Measurements from ENCODE around the gene SUPV3L1.

The SUPV3L1 gene

DNA sequence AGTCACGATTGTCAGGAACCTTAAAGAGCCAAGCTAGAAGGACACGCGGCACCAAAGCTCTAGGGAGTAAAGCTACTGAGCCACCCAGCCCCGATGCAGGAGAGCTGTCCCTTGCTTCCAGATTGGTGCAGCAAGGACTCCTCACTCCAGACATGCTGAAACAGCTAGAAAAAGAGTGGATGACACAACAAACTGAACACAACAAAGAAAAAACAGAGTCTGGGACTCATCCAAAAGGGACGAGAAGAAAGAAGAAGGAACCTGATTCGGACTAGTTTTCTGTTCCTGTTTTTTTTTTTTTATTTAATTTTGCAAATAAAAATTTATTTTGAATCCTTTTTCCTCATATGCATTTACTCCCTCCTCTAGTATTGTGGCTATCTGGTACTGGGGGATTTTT lies 28.7 kb downstream of the SUPV3L1 start:
- DNase-seq, result no peak

DNA sequence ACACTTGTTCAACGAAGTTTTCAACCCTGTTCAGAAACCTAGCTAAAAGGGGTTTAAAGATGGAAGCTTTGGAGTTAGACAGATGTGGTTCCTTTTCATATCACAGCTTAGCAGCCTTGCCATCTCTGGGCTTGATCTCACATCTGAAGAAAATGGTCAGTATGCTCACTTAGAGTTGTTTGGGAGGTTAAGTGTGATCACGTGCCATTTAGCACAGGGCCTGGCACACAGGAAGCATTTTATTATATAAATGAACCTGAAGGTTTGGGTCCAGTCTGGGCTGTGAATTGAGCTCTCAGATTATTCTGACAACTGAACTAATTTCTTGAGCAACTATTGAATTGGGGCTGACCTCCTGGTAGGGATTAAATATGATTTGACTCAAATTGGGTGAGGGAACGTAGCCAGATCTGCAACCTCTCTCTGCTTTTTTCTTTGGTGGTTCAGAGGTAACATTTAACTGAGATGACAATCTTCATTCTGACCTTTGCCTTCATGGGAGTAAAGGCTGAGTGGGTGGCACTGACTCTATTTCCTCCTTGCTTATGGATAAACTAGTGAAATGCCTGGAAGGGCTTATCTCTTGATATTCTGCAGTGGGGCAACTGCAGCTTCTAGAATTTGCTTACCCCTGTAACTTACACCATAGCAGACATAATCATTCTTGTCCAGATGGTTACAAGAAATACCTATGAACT lies 29.9 kb downstream of the SUPV3L1 start:
- no peak for DNase-seq

DNA sequence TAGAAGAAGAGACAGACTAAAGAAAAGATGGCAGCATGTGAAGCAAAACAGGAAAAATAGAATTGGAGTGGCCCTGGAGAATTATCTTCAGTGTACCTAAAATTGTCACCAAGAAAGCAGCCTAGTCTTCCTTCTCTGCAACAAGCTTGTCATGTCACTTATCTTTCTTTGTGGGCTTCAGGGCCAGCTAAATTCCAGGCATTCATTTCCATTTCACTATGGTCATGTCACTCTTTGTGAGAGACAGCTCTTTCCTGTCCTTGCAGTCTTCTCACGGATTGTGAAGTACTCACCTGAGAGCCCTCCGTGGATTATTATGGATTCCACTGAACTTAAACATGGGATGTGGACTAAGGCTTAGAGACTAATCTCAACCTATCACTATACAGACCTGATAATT lies 31.1 kb downstream of the SUPV3L1 start:
- no peak for DNase-seq

DNA sequence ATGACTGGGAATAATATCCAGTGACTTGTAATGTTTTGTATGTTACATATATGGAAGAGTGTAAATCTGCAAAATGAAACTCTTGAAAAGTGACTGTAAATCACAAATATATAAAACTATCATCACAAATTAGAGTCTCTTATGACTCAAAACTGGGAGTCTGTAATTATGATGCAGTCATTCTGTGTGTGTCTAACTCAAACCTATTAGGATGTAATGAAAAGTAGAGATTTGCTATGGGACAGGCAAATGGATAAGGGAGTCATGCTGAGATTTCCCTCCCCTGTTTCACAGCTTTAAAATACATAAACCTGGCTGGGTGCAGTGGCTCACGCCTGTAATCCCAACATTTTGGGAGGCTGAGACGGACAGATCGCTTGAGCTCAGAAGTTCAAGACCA lies 31.5 kb downstream of the SUPV3L1 start:
- DNase-seq, result no peak

DNA sequence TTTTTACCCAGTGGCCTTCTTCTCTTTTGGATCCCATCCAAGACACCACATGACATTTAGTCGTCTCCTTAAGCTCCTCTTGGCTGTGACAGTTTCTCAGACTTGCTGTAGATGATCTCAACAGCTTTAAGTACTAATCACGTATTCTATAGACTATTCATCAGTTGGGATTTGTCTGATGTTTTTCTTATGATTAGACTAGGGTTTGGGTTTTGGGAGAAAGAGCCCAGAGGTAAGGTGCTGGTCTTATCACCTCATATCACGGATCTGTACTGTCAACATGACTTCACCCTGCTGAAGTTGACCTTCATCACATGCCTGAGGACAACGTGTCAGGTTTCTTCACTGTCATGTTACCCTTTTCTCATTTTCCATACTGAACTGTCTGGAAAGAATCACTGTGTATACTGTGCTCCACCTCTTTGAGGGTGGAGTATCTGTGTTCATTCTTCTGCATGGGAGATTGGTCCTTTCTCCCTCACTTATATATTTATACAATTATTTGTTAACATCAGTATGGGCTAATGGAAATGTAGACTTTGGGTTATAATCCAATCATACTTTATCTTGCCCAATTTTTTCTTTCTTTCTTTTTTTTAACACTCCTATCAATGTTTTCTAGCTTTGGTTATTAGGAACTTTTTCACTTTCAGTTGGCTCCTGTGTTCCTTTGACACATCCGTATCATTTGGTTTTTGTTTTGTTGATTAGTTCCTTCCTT lies 33.7 kb downstream of the SUPV3L1 start:
- DNase-seq, result no peak

DNA sequence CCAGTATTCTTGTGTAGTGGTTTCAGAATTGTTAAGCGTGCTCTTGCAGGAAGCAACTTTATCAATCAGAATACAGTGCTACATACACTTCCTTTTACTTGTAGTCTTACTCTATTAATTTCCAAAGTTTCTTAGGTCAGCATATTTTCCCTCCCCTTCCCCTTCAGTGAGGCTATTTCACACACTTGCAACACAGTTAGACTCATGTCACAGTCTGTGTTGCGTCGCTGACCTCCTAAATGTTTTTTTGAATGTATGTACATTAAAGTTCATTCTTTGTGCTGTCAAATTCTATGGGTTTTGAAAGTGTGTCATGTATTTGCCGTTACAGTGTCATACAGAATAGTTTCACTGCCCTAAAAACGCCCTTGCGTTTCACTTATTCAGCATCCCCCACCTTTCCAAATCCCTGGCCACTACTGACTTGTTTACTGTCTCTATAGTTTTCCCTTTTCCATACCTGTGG lies 34.7 kb downstream of the SUPV3L1 start:
- DNase-seq, result no peak

DNA sequence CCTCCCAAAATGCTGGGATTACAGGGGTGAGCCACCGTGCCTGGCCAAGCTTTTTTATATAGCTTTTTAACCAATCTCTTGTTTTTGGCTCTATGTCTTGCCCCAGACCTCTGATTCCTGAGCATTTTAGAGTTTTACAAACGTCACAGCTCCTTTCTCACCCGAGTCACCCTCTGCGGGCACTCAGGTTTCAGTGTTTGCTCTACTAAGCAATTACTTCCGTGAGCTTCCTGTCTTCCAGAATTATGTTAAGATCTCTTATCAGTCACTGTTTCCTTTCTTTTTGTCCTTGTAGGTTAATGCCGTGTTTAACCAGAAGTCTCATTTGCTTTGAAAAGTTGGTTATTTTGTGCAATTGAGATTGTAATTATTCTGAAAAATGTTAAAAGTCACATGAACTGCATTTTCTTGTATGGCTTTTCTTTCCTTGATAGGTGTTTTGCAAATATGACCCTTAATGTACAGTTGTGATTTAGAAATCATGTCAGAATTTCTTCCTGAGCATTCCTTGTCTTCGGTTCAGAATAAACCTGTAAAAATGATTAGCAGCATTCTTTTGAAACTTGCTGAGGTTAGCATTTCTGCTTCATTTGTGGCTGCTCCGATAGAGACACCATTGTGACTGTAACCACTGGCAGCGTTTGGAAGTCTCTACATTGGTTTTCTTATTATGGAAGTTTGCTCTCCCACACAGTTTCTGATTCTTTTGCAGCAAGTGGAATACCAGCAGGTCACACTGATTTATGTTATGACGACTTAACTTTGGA lies 35.6 kb downstream of the SUPV3L1 start:
- peak in 1 of 2 donors; percentile 36 for DNase-seq

DNA sequence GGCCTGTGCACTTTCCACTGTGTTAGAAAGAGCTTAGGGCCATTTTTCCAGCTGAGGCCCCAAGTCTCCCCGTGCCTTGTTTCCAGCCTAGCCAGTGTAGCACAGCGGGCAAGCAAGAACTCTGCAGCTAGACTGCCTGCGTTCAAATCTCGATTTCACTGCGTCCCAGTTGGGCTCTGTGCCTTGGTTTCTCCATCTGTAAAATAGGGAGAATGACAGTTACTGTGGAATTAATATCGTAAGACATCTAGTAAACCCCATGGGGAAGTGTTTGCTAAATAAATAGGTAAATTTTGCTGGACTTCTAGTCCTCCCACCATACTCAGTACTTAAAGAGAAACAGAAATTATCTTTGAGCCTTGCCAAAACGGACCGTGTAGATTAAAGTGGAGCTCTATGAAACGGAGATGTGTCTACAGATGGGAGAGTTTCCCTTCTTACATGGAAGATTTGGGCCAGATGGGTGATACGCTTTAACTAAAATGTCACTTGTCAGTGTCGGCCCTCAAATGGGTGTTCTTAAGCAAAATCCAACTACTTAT lies 36.6 kb downstream of the SUPV3L1 start:
- no peak for DNase-seq

DNA sequence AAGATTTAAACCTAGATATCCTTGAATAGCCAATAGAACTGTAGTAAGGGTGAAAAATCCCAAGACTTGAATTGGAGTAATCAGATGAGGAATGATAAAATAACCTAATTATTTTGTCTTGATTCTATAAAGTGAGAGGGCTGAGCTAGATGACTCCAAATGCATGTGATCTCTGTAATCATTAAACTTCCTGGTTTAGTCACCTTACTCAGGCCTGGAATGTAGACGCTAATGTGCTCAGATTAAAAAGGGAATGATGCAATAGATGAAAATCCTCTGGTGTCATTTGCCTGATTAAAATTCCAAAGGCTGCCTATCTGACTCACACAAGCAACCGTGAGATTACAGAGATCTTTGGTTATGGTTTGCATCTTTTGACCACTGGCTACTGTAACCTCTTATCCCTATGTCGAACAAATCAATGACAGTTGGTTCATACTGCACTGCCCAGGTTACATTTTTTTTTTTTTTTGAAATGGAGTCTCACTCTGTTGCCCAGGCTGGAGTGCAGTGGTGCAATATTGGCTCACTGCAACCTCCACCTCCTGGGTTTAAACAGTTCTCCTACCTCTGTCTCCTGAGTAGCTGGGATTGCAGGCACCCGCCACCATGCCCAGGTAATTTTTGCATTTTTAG lies 37.2 kb downstream of the SUPV3L1 start:
- no peak for DNase-seq

DNA sequence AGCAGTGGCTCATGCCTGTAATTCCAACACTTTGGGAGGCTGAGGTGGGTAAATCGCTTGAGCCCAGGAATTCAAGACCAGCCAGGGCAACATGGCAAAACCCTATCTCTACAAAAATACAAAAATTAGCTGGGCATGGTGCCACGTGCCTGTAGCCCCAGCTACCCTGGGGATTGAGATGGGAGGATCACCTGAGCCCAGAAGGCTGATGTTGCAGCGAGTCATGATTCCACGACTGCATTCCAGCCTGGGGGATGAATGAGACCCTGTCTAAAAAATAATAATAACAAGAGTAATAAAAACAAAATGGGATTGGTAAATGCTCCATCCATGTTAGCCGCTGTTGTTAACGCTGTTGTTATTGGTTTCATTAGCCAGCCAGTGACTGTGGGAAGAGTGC lies 38.8 kb downstream of the SUPV3L1 start:
- no peak for DNase-seq

DNA sequence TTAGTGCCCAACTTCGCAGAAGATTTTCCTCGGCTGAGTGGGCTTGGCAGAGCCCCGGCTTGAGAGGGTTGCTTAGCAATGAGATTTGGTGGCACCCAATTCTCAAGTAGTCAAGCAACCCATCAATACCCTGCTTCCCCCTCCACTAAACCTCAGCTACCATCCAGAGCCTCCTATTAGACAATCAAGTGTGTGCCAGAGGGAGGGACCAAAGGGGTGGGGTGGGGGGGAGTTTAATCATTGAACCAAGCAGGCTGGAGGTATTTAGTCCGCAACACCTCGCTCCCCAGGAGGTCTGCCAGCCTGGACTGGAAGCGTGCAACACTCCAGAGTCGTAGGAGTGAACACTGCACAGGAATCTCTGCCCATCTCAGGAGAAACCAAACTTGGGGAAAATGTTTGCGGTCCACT lies 40.0 kb downstream of the SUPV3L1 start, which contains the start of gene HKDC1:
Gene HKDC1, plus strand, starts transcription at position 292 of the 411 bp plus-strand sequence. Its CDS starts 104 bp downstream, at position 396.
- DNase-seq, result no peak

DNA sequence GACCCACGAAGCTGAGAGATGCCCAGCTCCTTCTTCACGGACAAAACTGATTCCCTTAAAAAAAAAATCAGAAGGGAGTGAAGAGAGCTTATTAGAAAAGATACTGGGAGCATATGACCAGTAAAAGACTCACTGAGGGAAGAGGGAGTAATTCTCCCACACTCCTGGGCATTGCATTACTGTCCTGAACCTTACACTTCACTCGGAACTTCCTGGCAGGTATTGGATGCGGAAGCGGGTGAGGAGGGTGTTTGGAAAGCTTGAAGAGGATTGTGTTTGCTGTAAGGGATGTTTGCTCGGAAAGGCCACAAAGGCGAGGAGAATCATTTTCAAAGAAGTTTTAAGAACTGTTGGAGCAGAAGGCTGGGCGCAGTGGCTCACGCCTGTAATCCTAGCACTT lies 40.5 kb downstream of the SUPV3L1 start:
- DNase-seq, result no peak

DNA sequence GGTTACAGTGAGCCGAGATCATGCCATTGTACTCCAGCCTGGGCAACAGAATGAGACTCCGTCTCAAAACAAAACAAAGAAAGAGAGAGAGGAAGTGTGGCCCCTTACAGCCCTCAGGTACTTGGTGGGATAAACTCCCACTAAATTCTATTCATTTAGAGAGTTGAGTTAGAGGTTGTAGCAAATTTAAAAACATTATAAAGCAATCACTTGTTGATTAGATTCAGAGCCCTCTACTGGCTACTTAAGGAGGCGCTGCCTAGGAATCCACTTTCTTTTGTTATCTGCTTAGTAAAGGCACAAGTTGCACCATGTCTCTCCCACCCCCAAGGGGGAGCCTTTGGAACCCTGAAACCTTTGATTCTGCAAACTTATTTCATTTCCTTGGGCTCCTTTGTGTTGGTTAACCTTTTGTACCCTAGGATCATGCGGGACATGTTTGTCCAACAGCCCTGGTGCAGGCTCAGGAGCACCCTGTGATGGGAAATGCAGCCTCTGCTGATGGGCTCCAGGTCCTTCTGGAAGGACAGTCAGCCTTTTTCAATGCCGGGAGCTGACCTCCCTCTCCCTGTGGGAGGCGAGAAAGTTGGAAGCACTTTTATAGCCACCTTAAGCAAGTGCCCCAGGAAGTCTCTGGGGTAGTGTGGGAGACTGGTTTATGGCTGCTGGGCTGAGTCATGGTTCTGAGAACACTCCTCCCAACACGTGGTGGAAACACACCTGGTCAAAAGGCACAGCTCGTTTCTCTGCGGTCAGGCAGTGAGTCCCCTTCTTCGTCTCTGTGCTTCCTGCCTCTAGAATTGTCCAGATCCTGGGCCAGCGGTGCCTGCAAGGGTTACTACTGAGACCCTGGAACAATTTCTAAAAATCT lies 42.4 kb downstream of the SUPV3L1 start:
- DNase-seq, result peak; percentile 51 to 73

DNA sequence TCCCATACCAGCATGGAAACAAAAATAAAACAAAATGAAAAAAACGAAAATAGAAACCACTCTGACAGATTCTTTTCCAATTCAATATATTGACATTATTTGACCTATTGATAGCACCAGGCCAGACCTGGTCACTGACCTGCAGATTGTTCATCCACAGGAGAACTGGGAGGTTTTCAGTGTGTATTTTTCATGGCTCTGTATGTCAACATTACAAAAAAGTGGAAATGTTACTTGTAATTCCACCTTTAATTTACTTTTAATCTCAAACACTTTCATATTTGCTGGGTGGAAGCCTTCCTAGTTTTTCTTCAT lies 43.0 kb downstream of the SUPV3L1 start:
- DNase-seq, result no peak

DNA sequence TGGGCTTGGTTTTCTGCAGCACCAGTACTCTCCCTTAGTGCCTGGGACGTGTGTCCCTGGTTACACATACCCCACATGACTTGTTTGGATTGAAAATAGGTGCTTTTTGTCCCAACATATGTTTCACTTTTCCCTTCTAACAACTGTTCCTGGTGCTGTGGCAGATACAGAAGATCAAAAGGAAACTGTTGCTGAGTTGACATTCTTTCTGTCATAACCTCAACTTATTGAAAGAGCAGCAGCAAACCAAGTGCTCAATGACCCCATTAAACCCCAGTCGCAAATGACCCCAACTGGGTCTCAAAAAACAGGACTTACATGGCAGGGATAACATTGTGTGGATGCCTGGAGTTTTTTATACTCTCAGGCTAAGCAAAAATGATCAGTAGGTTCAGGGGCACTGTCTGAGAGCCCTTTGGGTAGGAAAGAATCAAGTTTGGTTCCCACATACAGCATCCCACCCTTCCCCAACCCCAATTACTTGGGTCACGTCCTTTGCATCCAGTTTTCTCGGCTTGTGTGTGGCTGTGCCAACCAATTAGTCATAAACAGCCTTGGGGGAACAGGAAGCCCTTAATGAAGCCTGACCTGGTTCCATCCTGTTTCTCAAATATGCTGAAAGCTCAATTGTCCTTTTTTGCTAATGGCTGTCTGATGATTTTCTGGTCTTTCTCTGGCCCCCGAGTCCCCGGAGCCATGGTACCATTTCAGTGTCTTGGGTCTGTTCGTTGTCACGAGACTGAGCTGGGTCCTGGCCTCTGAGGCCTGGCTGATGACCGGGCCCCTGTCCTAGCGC lies 45.0 kb downstream of the SUPV3L1 start:
- DNase-seq, result no peak

DNA sequence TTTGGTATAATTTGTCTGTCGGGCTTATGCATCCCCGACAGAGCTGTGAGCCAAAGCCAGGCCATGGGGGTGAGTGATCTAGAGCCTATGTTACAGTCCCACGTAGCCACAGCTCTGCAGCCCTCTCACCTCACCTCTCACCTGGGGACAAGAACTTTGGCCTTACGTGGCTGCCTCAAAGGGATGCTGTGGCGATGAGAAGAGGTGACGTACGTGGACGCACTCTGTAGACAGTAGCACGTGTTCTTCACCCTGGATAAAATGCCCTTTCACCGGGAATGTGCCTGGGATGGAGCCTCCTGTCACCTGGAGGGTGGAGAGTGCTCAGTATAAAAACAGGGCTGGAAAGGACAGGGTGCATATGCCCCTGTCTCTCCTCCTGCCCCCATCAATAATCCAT lies 45.6 kb downstream of the SUPV3L1 start:
- DNase-seq, result no peak

DNA sequence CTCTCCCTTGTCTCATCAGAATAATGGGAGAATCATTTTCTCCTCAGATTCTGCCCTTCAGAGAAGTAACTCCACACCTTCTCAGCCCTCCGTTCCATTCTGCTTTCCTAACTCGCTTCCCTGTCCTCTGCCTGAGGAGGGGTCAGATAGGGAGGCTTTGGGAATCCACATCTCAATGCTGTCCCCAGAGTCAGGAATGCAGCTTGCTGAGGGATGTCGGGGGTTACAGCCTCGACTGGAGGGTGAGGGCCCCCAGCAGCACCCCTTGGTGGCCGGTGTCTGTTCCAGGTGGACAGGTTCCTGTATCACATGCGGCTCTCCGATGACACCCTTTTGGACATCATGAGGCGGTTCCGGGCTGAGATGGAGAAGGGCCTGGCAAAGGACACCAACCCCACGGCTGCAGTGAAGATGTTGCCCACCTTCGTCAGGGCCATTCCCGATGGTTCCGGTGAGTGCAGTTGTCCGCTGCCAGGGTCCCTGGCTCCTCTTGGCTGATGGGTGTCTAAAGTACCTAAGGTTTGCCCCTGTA lies 47.0 kb downstream of the SUPV3L1 start:
- DNase-seq, result no peak

DNA sequence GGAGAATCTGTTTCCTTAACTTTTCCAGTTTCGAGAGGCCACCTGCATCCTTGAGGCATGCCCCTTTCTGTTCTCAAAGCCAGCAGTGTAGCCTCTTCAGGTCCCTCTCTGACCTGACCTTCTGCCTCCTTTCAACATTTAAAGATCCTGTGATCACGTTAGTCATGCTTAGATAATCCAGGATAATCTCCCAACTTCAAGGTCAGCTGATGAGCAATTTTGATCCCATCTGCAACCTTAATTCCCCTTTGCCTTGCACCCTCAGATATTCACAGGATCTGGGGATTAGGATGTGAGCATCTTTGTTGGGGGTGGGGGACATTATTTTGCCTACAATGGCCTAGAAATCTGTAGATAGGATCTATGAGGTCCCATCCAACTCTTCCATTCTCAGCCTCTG lies 48.1 kb downstream of the SUPV3L1 start:
- no peak for DNase-seq

DNA sequence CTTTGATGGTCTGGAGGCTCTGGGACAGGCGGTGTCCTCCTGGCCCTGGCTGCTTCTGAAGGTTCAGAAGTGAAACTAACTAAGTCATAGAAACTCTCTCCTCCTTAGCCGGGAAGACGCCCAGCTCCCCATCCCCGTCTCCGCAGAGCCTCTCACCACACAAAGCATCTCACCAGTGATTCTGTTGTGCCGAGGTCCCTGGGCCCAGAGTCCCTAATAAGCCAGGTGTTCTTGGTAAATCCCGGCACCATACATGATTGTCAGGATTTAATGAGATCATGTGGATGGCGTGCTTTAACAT lies 49.5 kb downstream of the SUPV3L1 start:
- DNase-seq, result no peak

DNA sequence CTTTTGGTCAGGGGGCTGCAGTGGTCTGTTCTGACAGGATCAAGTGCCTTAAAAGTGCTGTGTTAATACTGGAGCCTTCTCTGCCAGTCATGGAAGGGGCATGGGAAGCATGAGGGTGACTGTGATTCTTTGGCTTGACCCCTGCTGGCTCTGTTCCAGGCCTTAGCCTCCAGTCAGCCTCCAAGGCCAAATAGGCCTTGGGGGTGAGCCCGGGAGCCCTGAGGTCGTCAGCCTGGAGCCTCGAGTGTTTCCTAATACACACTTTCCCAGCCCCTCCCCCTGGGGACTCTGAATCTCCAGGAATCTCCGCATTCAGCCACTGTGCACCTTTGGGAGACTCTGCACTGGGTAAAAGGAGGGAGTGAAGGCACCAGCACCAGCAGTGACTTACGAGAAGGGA lies 50.1 kb downstream of the SUPV3L1 start:
- DNase-seq, result no peak

DNA sequence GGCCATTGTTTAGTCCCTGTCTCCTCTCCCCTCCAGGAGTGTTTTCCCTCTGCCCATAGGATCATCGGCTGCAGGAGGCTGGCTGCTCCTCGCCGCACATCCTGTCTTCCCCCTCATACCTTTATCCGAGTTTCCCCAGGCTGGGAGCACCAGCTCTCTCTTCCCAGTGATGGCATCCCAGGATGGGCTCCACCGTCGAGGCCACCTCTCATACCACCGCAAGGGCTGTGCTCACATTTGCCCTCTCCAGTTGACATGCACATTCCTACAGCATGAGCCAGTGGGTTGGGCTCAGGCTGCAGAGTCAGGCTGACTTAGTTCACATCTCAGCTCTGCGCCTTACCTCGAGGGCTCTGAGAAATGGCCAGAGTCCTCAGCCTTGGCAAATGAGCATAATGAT lies 52.2 kb downstream of the SUPV3L1 start:
- no peak for DNase-seq
